Upper lobe of right lung (tissue), 1 donor: Measurements from ENCODE around the gene LRRC1. TPM values are rescaled to one million over a fixed set of nuclear protein-coding genes. Genes with fewer than 3 reads are reported as not detected.

Experiments used
- ATAC-seq: fragments of 200-7000 bp; cut with Tn5 transposase; one replicate; pipeline ENCODE4 v1.9.1; 2020; ENCODE audit warnings: mild to moderate bottlenecking, moderate library complexity
- DNase-seq: peaks from one replicate; pipeline ENCODE4 v3.0.0-alpha.2; 2020
- H3K27ac ChIP-seq: fragments of 200-600 bp; one replicate; pipeline ENCODE4 v1.8.0; 2022
- H3K27me3 ChIP-seq: fragments of 200-600 bp; one replicate; pipeline ENCODE4 v1.8.0; 2022; ENCODE audit warnings: mild to moderate bottlenecking
- H3K36me3 ChIP-seq: fragments of 200-600 bp; one replicate; pipeline ENCODE4 v1.8.0; 2022
- H3K4me1 ChIP-seq: fragments of 200-600 bp; one replicate; pipeline ENCODE4 v1.8.0; 2022
- H3K4me3 ChIP-seq: fragments of 200-600 bp; one replicate; pipeline ENCODE4 v1.8.0; 2022; ENCODE audit warnings: mild to moderate bottlenecking
- H3K9me3 ChIP-seq: fragments of 200-600 bp; one replicate; pipeline ENCODE4 v1.8.0; 2022
- CTCF ChIP-seq: fragments of 200-600 bp; IDR thresholded peaks from one replicate; pipeline ENCODE4 v1.8.0; 2022; ENCODE audit warnings: antibody characterized with exemption
- intact Hi-C: fragments of 100-400 bp; cut with DNase I; formaldehyde crosslinking; loops from one replicate; pipeline ENCODE4 v1.11.0; 2022
- total RNA-seq: library from RNA; stranded (reverse); fragmentation: NEBNext Ultra II Directional; extraction: Animal tissue kit (Norgen Biotek cat#: 25700); gene quantifications from one replicate; pipeline ENCODE4 v1.2.1, GENCODE V29; 2021
- donor health status: DM: no; HTN: yes; CAD: no; lungs with severe emphysema.

Gene LRRC1
- total RNA-seq, 1 donor from 2014 or later: 22.3 TPM

- intact Hi-C loops: no loop called here
- no peak for TF ChIP-seq CTCF
- no peak for ATAC-seq
- Histone ChIP-seq H3K4me1 (no peaks in the 10 kb centered on the region), H3K27ac (no peak overlapping the region), H3K4me3 (no peak overlapping the region), H3K36me3 (no peaks in the 10 kb centered on the region), H3K9me3 (no peaks in the 10 kb centered on the region), H3K27me3 (no peaks in the 10 kb centered on the region)
- DNase-seq: no peak
Observed at GRCh38 chr6:53929041-53929820, 134.4 kb downstream of the LRRC1 start.

GRCh38 chr6:53929821-53930120 lies 135.0 kb downstream of the LRRC1 start:
- DNase-seq (no peak), ATAC-seq (no peak)
- Histone ChIP-seq H3K27ac (no peak overlapping the region), H3K36me3 (no peaks in the 10 kb centered on the region), H3K9me3 (no peaks in the 10 kb centered on the region), H3K4me1 (no peaks in the 10 kb centered on the region), H3K27me3 (no peaks in the 10 kb centered on the region), H3K4me3 (no peak overlapping the region)
- intact Hi-C loops: no loop called here
- TF ChIP-seq CTCF: no peak

GRCh38 chr6:53930330-53930729 lies 135.5 kb downstream of the LRRC1 start:
- H3K36me3 ChIP-seq: no peaks in the 10 kb centered on the region
- no peaks in the 10 kb centered on the region for H3K27me3 ChIP-seq
- ATAC-seq (no peak), DNase-seq (no peak)
- no peak overlapping the region for H3K4me3 ChIP-seq
- no peaks in the 10 kb centered on the region for H3K9me3 ChIP-seq
- intact Hi-C loops: no loop called here
- no peaks in the 10 kb centered on the region for H3K4me1 ChIP-seq
- no peak for TF ChIP-seq CTCF
- H3K27ac ChIP-seq: no peak overlapping the region

- no peaks in the 10 kb centered on the region for H3K36me3 ChIP-seq
- intact Hi-C loops: no loop called here
- H3K27ac ChIP-seq: no peak overlapping the region
- H3K27me3 ChIP-seq: no peaks in the 10 kb centered on the region
- no peak for ATAC-seq
- no peaks in the 10 kb centered on the region for H3K9me3 ChIP-seq
- no peak for TF ChIP-seq CTCF
- H3K4me1 ChIP-seq: no peaks in the 10 kb centered on the region
- no peak overlapping the region for H3K4me3 ChIP-seq
- DNase-seq: no peak
Observed at GRCh38 chr6:53931086-53931485, 136.3 kb downstream of the LRRC1 start.

GRCh38 chr6:53932516-53932915 lies 137.7 kb downstream of the LRRC1 start:
- Histone ChIP-seq H3K27ac (no peak overlapping the region), H3K4me3 (no peak overlapping the region), H3K9me3 (no peaks in the 10 kb centered on the region), H3K27me3 (no peaks in the 10 kb centered on the region), H3K4me1 (no peaks in the 10 kb centered on the region), H3K36me3 (no peaks in the 10 kb centered on the region)
- no peak for TF ChIP-seq CTCF
- intact Hi-C loops: no loop called here
- DNase-seq (no peak), ATAC-seq (no peak)

GRCh38 chr6:53934023-53934422 lies 139.2 kb downstream of the LRRC1 start:
- H3K4me1 ChIP-seq: no peaks in the 10 kb centered on the region
- H3K9me3 ChIP-seq: no peaks in the 10 kb centered on the region
- H3K36me3 ChIP-seq: no peaks in the 10 kb centered on the region
- DNase-seq (no peak), ATAC-seq (no peak)
- H3K27me3 ChIP-seq: no peaks in the 10 kb centered on the region
- H3K27ac ChIP-seq: no peak overlapping the region
- intact Hi-C loops: no loop called here
- H3K4me3 ChIP-seq: no peak overlapping the region
- TF ChIP-seq CTCF: no peak
